ENCODE measurements around the gene LENEP. TPM values are rescaled to one million over a fixed set of nuclear protein-coding genes. Genes with fewer than 3 reads are reported as not detected.

Gene LENEP
- total RNA-seq, 1 experiment from 2014 or later: 0.42 TPM

DNA sequence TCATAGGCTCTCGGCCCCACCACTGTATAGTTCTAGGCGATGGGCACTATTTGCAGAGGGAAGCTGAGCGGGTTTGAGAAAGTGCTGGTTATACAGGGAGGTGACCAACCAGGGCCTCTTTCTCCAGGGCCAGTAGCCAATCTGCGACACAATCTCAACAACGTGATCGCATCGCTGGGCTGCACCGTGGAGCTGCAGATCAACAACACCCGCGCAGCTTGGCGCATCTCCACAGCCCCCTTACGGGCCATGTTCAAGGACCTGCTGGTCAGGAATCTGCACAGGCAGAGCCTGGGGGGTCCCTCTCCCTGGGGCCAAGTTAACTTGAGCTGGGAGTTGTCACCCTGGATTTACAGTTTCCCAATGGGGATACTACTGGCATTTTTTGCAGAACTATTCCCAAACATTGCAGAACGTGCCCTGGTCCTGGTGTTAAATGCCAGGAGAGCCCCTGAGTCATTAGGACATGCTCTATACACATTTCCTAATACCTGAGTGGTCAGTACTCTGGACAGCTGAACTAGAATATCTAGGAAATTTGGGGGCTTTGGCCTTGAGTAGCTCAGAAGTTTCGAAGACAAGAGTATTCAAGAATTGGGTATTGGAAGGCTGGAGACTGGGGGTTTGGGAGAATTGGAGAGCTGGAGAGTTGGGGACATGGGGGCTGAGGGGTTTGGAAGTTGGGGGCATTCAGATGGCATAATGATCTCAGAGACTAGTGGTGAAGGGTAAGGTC lies 47.1 kb downstream of the LENEP start (continued):
- TF ChIP-seq SIN3A (IDR thresholded peaks at IDR 0.05; ENCODE audit: low read depth): no peak
- no peak for TF ChIP-seq SP1 (IDR thresholded peaks at IDR 0.05; ENCODE audit: low read depth)
- TF ChIP-seq POLR2A (IDR thresholded peaks at IDR 0.05; ENCODE audit: borderline replicate concordance, extremely low read depth, insufficient read depth, insufficient read length): no peak
- no peak for TF ChIP-seq FOSL1 (IDR thresholded peaks at IDR 0.05; ENCODE audit: low read depth)

- H3K79me2 ChIP-seq (ENCODE audit: insufficient read depth, low read length): no peaks in the 10 kb centered on the region
- H3K4me1 ChIP-seq (ENCODE audit: control insufficient read depth in 1 of 2, insufficient read depth in 2 of 2, low read length in 2 of 2): peaks cover 9 to 29% of the 10 kb centered on the region in 2 experiments
- intact Hi-C loops (cut with micrococcal nuclease): no loop called here
- ChIA-PET POLR2A (interaction anchor here (0.6 kb wide), 1 partner anchor 40 kb away, joined by 4 read pairs; no protein-coding TSS in a partner anchor), CTCF (interaction anchor here (1.4 to 4.0 kb wide), 3 partner anchors 26 to 42 kb away, joined by 4 to 32 read pairs (median 6); no protein-coding TSS in a partner anchor), RAD21 (ENCODE audit: low non-redundant PET in 1 of 2, low total read pairs in 2 of 2, uncharacterized antibody in 2 of 2, unreplicated experiment in 2 of 2) (no interaction called here)
- no TSS peak for BruUV-seq (replicated peaks)
- no peak for DNase-seq (ENCODE audit: low read depth, low spot score)
- no peak overlapping the region for H3K9ac ChIP-seq (ENCODE audit: low read length)
- TF ChIP-seq, protein P1, sequence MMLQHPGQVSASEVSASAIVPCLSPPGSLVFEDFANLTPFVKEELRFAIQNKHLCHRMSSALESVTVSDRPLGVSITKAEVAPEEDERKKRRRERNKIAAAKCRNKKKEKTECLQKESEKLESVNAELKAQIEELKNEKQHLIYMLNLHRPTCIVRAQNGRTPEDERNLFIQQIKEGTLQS (IDR thresholded peaks at IDR 0.05): no peak
- TF ChIP-seq, protein P2, sequence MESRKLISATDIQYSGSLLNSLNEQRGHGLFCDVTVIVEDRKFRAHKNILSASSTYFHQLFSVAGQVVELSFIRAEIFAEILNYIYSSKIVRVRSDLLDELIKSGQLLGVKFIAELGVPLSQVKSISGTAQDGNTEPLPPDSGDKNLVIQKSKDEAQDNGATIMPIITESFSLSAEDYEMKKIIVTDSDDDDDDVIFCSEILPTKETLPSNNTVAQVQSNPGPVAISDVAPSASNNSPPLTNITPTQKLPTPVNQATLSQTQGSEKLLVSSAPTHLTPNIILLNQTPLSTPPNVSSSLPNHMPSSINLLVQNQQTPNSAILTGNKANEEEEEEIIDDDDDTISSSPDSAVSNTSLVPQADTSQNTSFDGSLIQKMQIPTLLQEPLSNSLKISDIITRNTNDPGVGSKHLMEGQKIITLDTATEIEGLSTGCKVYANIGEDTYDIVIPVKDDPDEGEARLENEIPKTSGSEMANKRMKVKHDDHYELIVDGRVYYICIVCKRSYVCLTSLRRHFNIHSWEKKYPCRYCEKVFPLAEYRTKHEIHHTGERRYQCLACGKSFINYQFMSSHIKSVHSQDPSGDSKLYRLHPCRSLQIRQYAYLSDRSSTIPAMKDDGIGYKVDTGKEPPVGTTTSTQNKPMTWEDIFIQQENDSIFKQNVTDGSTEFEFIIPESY (IDR thresholded peaks at IDR 0.05; ENCODE audit: extremely low read depth, insufficient replicate concordance, low read length): no peak
- no peak for TF ChIP-seq CBX3 (IDR thresholded peaks at IDR 0.05; ENCODE audit: low read depth)
- TF ChIP-seq YY1 (IDR thresholded peaks at IDR 0.05; ENCODE audit: extremely low read depth, insufficient replicate concordance, low read depth, low read length): no peak
- no peak for TF ChIP-seq MAX (IDR thresholded peaks at IDR 0.05)
- TF ChIP-seq SRF (IDR thresholded peaks at IDR 0.05; ENCODE audit: low read depth): no peak
- no peak for TF ChIP-seq RAD21 (IDR thresholded peaks at IDR 0.05; ENCODE audit: low read depth)
- no peaks in the 10 kb centered on the region for H4K20me1 ChIP-seq (ENCODE audit: insufficient read depth)
- no peaks in the 10 kb centered on the region for H3K9me2 ChIP-seq (ENCODE audit: insufficient read depth)
- no peak overlapping the region for H2AFZ ChIP-seq (ENCODE audit: low read depth, low read length, poor library complexity, severe bottlenecking)
- H3K9me3 ChIP-seq (ENCODE audit: control insufficient read depth in 1 of 2, insufficient read depth in 1 of 2, low read depth in 1 of 2, low read length in 2 of 2): no peaks in the 10 kb centered on the region
- no peak overlapping the region for H3K27ac ChIP-seq (ENCODE audit: low read depth, low read length)
- no peaks in the 10 kb centered on the region for H3K36me3 ChIP-seq (ENCODE audit: control insufficient read depth in 1 of 2, insufficient read depth in 2 of 2, low read length in 2 of 2)
- no peak overlapping the region for H3K4me3 ChIP-seq (replicated peaks in 1 of 2; ENCODE audit: low read depth in 1 of 2, low read length in 2 of 2)
- H3K4me2 ChIP-seq (ENCODE audit: low read length): no peak overlapping the region
- no peak for ATAC-seq
- H3K27me3 ChIP-seq (ENCODE audit: insufficient read depth, low read length): no peaks in the 10 kb centered on the region
These were observed 49.4 kb downstream of the LENEP start for GRCh38 chr1:155042789-155043188.

Data from HCT116 (cell line).